Hematopoietic multipotent progenitor cell treated with erythropoietin and hydrocortisone succinate and interleukin-3 and kit ligand, for 15 days (in vitro differentiated cells): ENCODE measurements around the gene TBC1D5.
"Not testable (repeated sequence)": the region's sequence is repeated elsewhere in the genome, so short reads cannot be mapped to it uniquely, and the experiment has no call there.

Source experiments
- DNase-seq: peaks from one replicate; pipeline ENCODE4 v3.0.0-alpha.2; 2015; ENCODE audit warnings: low spot score

TBC1D5 gene

DNA sequence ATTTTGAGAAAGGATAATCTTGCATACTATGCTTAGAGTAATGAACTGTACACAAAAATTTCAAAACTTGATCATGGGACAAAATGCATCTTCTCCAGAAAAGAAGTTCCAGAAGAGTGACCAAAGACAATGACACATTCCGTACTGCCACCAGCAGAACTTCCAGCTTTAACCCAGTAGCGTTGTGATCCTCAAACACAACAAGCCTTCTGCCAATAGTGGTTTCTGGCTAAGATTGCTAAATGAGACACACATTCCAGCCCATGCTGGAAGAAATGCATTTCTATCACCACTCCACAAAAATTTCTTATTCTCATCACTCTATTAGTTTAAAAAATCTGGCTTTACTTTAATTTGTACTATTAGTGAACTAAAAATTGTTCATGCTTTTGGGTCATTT lies 334.9 kb downstream of the TBC1D5 start:
- DNase-seq: no peak

- no peak for DNase-seq
Observed at GRCh38 chr3:17404548-17404947, 337.9 kb downstream of the TBC1D5 start.

DNA sequence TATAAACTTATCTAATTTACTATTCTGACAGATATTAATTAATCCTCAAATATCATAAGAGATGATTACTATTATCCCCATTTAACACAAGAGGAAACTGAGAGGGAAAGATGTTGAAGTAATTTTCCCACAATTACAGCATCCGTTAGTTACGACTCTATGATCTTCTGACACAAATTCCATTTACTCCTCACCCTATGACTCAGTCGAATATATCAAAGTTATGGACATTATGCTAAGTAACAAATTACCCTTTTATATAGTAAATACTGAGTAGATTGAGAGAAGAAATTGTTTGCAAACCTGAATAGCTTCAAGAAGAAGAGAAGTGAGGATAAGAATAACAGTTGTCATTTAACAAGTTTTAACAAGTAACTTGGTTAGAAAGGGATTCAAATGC lies 340.0 kb downstream of the TBC1D5 start:
- DNase-seq: no peak

DNA sequence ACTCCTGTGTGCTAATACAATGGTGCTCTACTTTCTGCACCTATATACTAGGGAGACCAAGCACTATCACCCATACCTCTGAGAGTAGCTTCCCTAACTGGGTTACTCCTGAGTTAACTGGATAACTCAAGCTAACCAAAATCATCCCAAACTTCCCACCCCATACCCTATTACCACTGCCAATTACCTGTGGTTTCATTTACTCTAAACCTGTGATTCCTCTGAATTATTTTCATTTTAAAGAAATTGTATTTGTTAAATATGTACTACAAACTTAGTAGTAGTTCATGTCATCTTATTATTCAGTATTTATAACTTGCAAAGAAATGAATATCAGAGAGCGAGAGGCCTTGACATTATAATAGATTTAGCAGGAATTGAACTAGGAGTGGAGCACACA lies 340.5 kb downstream of the TBC1D5 start:
- no peak for DNase-seq

GRCh38 chr3:17399586-17399985 lies 342.8 kb downstream of the TBC1D5 start:
- DNase-seq: no peak

GRCh38 chr3:17398959-17399551 lies 343.4 kb downstream of the TBC1D5 start:
- no peak for DNase-seq

DNA sequence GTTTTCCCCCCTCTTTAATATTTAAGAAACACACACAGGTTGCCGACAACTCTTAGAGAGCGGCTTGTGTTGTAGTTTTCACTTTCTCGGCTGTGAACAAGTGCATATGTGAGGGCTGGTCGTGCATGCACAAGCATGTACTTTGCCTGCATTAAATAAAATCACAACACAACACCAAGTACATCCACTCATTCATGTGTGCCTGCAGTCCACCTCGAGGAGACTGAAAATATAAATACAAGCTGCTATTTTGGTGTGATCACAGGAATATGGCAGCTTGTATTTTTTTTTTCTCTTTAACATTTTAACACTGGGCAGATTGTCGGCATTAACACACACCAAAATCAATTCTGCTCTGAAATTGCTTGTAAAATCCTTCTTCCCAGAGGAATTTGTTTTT lies 346.4 kb downstream of the TBC1D5 start:
- no peak for DNase-seq

GRCh38 chr3:17394541-17395155 lies 347.8 kb downstream of the TBC1D5 start:
- DNase-seq: no peak

GRCh38 chr3:17392516-17392915 lies 349.9 kb downstream of the TBC1D5 start:
- DNase-seq: not testable (repeated sequence)

GRCh38 chr3:17390785-17391184 lies 351.6 kb downstream of the TBC1D5 start:
- no peak for DNase-seq

GRCh38 chr3:17387108-17387507 lies 355.3 kb downstream of the TBC1D5 start:
- DNase-seq: no peak

DNA sequence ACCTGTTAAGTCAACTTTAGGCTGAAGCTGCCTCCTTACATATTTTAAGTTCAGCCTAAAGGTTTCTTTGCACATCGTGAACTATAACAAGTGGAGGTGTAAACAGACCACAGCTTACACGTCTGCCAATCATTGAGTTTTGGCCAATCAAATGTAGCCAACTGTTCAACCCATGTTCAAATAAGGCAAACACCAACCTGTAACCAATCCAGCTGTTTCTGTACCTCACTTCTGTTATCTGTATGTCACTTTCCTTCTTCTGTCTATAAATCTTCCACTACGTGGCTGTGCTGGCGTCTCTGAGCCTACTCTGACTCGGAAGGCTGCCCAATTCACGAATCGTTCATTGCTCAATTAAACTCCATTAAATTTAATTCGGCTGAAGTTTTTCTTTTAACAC lies 356.0 kb downstream of the TBC1D5 start:
- no peak for DNase-seq

GRCh38 chr3:17384567-17385296 lies 357.7 kb downstream of the TBC1D5 start:
- DNase-seq: no peak

- no peak for DNase-seq
Observed at GRCh38 chr3:17373304-17373703, 369.1 kb downstream of the TBC1D5 start.

DNA sequence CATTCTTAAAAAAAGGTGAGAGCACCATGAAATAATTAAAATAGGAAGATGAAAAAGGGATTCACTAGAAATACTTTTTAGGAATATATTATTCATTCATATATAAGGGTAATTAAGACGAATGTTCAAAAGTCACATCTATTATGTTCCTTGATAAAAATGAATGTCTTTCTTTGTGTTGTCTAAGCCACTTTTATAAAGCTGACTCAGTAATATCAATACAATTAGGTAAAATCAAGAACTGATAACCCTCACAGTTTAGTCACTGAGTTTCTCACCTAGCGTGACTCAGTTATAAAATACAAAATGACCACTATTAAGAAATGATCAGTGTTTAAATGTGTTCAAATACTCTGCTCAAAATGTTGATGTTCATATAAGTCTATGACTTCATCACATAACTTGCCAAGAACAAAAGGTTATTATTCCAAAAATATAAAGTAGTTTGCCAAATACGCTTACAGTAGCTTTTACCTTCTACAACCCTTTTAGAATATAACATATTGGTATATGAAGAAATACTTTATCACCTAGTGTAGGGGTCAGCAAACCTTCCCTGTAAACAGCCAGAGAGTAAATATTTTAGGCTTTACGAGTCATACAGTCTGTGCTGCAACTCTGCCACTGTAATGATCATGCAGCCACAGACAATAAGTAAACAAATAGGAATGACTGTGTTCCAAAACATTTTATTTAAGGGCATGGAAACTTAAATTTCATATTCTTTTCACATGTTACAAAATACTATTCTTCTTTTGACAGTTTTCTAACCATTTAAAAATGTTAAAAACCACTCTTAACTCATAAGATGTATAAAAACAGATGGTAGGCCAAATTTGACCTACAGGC lies 369.8 kb downstream of the TBC1D5 start:
- no peak for DNase-seq

DNA sequence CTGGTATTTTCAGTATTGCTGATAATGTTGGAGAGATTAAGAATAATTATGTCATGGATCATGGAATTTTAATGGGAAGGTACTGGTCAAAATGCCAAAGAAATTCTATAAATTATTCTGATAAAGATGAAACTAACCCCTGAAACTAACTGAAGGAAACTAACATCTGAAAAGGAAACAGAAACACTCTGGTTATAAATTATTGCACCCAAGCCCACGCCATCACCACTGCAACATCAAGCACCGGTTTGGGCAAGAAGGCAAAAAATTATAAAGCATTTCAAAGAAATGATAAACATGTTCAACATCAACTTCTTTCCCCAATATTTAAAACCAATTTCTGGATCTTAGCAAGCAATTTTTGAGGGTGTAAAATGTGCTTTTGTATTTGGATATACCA lies 372.5 kb downstream of the TBC1D5 start:
- no peak for DNase-seq

- DNase-seq: no peak
Observed at GRCh38 chr3:17367171-17367570, 375.3 kb downstream of the TBC1D5 start.

- DNase-seq: no peak
Observed at GRCh38 chr3:17360991-17361390, 381.4 kb downstream of the TBC1D5 start.

- DNase-seq: no peak
Observed at GRCh38 chr3:17359911-17360310, 382.5 kb downstream of the TBC1D5 start.

DNA sequence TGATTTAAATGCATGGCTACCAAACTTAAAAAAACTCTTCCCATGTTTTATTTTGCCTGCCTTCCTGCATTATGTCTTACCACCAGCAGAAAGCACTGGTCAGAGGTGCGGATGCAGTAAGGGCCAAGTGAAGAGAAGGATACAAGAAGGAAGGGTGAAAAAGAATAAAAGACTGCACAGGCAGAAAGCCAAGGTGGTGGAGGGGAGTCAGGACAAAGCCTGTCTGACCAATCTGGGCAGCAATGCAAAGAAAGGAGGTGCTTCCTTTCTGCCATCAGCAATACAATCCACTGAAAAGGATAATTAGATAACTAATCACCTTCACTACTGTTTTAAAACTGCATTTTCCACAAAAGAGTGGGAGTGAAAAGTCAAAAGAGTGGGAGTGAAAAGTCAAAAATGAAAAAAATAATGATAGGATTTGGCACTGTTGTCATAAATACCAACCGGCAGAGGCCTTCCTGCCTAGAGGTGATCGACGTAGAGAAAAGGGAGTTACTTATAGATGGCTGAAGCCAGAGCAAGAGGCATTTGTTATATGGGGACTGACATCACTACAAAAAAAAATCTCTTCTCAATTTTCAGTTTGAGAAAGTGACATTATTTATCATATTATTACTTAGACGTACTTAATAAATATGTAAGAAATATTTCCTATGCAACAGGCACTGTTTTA lies 385.3 kb downstream of the TBC1D5 start:
- no peak for DNase-seq

- no peak for DNase-seq
Observed at GRCh38 chr3:17356585-17356984, 385.8 kb downstream of the TBC1D5 start.

- DNase-seq: no peak
Observed at GRCh38 chr3:17355591-17355990, 386.8 kb downstream of the TBC1D5 start.
